Activated CD4-positive, alpha-beta T cell treated with anti-CD3 and anti-CD28 coated beads, Interleukin-2, amount 50 U/mL, for 48 hours (primary cell): ENCODE data around the gene MORC2.

Source experiments
- DNase-seq, 2 experiments: peaks; one replicate each; pipeline ENCODE4 v3.0.0-alpha.2; 2020

The MORC2 gene

DNA sequence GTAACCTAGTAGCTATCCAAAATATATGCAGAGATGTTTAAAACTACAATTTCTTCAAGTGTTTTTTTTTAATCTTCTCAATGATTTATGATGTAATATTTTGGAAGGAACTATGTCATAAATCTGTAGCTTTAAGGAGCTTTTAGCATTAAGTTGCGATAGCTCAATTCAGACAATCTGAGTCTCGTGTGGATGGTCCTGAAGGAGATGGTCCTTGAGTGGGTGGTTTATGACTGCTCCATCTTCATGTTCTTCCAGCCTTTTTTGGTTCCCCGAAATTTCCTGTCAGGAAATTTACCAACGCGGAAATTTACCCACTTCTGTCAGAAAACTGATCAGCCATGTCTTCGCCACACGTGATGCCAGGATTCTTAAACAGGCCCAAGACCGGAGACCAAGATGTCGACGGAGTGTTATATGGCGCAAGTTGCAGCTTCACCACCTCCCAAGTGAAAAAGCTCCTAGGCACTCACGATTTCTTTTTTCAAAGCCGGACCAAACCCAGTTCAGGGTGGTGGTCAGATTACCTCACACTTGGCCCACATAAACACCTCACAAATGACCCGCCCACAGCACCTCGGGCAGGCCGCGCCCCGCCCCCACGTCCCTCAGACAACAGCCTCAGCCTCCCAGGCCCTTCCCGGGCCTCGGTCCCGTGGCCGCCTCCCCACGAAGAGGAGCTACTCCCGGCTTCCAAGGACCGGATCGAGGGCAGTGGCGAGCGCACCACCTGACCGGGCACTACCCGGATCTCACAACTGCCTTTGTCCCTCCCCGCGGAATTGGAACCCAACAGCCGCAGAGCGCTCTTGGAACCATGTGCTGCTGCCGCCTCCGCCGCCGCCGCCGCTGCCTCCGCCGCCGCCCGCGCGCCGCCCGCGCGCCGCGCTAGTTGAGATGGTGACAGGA lies at the start of gene MORC2:
TSS of gene MORC2 (minus strand) at position 760 of the 909 bp plus-strand sequence. CDS start 885 bp downstream, outside the sequence.
- DNase-seq, result no peak

DNA sequence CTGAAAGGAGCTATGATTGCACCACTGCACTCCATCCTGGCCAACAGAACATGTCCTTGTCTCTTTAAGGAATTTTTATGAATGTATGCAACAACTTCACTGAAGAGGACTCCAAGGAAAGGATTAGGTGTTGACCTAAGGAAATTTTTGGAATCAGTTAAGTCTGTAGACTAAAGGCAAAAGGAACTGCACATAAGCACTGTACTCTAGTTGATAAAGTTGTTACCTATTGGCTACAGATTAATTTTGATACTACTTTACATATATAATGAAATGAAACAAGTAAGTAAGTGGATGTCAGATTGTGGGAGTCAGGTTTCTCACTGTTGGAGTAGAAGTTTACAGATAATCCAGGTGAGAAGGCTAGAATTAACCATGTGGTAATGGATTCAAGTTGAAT lies 37.0 kb upstream of the MORC2 start:
- DNase-seq, result no peak

- DNase-seq, result no peak
Measured at GRCh38 chr22:31001124-31001770, 32.7 kb upstream of the MORC2 start.

DNA sequence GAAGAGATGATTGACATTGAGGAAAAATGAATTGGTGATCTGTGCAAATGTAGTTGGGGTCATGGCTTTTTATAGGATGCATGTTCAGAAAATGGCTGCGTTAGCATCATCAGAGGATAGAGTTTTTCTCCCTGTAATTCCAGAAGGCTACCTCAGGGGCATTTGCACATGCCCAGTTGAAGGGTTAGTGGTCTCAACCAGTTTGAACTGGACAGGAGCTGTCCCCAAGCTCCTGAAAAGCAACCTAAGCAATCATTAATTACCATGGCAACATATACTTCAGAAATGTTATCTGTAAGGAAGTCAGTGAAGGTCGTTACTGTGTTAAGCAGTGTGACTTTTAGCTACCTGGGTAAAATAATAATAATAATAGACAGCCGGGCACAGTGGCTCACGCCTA lies 29.8 kb upstream of the MORC2 start:
- no peak for DNase-seq

DNA sequence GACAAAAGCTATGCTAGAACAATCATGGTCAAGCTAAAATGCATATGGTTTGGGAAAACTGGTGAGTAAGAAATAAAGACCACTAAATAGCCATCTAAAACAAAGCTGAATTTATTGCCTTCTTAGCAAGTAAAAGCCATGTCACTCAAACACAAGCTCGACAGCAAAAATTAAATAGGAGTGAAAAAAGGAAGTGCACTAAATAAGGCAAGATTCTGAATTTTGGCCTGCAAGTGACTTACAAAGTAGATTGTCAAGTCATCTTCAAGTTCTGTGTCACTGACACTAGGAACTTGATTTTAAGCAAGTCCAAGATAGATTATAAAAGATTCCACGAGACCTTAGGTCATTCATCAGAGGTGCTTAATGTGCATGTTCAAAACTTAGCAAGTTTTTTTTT lies 27.9 kb upstream of the MORC2 start:
- DNase-seq, result no peak

- no peak for DNase-seq
Measured at GRCh38 chr22:30994960-30995359, 26.4 kb upstream of the MORC2 start.

DNA sequence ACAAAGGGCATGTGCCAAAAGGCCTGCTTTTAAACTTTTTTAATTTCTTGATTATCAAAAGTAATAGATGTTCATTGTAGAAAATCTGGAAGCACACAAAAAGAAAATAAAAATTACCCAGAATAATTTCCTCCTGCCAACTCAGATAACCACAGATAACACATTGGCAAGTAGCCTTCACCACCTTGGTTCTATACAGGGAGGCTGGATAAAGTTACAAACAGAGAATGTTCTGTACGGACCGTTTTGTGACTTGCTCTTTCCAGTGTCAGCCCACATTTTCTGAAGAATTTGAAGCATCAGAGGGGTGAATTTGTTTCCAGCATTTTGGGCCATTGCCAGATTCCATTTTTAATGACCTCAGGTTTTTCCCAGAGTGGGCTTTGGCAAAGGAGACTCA lies 24.0 kb upstream of the MORC2 start:
- DNase-seq, result no peak

GRCh38 chr22:30990690-30991089 lies 22.1 kb upstream of the MORC2 start:
- no peak for DNase-seq

DNA sequence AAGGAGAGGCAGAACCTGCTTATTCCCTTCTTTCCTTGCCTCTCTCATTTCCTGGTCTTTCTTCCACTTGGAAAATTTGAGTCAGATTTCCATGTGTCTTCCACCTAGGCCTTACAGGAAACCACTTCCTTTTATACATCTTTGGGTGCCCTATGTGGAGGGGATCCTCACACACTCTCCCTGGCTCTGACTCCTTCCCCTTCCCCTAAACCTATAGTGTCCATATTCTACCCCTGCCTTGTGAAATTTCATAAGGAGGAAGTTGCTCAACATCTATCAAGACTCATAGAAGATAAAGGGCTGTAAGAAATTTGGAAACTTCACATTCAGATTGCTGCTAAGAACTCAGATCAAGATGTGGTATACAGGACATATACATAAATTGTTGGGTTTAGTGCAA lies 20.9 kb upstream of the MORC2 start:
- DNase-seq, result no peak

GRCh38 chr22:30985561-30986208 lies 17.1 kb upstream of the MORC2 start:
- no peak for DNase-seq

DNA sequence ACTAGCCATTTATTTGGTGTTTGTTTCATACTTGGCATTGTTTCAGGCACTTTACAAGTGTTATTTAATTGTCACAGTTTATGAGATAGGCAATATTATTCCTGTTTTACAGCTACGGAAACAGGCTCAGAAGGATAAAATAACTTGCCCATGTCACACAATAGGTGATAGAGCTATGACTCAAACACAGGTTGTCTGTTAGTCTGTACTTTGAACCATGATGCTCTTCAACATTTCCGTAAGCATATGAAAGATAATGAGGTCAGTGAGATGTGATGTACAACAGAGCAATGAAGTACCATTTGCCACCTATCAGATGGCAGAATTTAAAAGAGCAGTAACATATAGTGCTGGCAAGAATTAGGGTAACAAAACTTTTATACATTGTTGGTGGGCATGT lies 15.7 kb upstream of the MORC2 start:
- DNase-seq, result no peak

- no peak for DNase-seq
Measured at GRCh38 chr22:30982512-30982911, 13.9 kb upstream of the MORC2 start.

DNA sequence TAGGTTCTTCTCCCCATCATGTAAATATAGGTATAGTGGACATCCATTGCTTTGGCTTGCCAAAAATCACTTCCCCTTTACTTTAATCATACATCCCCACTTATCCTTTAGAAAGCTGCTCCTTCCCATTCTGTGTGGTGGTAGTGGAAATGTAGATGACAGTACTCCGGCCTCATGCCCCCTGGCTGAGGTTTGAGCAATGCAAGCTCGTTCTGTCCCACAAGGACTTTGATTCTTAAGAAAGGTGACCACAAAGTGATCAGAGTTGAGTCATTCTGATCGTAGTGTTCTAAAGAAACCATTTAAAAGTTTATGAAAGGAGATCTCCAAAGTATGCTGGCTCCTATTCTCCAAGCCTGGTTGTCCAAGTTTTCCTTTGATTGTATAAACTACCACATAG lies 11.4 kb upstream of the MORC2 start:
- no peak for DNase-seq

GRCh38 chr22:30978304-30978962 lies 9.9 kb upstream of the MORC2 start:
- no peak for DNase-seq

DNA sequence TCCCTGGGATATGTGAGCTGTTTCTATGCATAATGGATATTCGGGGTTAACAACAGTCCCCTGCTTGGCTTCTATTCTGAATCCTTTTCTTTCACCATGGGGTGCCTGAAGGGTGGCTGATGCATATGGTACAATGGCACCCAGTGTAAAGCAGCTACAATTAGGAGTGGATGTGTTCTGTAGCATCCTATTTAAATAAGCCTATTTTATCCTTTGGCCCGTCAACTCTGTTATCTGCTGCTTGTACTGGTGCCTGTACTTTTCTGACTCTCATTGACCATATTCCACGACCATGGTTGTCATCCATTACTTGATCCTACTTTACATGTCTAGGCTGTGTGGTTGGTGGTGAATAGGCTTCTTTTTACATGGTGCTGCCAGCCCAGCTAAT lies 1.8 kb upstream of the MORC2 start:
- no peak for DNase-seq

DNA sequence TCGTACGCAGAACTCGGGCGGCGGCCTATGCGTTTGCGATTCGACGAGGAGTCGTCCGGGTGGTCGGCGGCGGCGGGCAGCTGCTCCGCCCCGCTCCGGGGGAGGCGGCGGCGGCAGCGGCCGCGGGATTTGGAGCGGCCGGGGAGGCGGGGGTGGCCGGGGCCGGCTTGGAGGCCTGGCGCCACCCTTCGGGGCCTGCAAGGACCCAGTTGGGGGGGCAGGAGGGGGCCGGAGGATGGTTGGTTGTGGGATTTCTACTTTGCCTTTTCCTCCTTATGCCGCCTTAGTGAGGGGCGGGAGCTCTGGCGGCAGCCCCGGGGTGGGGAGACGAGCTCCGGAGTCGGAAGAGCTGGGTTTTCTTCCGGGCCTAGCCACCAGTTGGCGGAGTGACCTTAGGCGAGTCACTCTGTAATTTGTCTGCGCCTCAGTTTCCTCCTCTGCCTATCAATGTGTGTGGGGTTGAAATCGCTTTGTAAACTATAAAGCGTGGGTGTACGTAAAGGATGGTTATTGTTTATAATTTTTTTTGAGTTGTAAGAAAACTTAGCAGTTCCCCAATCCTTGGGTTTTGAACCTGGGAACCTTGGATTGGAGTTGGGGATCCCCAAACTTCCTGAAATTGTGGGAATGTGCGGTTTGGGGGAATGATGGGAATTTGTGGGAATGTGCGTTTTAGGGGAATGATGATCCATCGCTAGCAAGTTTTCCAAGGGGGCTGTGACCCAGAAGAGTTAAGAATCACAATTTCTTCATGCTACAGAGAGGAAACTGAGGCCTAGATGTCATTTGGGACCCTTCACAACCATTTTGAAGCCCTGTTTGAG lies 1.2 kb upstream of the MORC2 start:
- DNase-seq, result peak in 1 of 2 experiments; percentile 53

GRCh38 chr22:30968924-30969531 lies 454 bp upstream of the MORC2 start, which contains the start of gene TUG1:
TUG1 (plus strand) TSS chr22:30969265.
- DNase-seq, result peak; percentile 97 to 98

DNA sequence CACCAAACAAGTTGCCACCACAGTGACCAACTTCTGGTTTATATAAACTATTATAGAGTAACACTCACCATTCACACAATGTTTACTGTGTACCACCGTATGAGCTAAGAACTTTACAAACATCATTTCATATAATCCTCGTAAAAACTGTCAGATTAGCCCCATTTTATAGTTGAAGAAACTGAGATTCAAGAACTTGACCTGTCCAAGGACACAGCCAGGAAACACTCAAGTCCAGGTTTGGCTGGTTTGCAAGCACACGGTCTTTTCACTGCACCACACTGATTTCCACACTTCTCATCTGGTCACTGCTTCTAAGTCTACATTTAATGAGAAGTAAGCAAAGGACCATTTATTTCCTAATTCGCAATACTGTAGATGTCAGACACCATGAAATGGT lies 3.7 kb downstream of the MORC2 start:
- DNase-seq, result no peak

GRCh38 chr22:30955153-30955552 lies 13.4 kb downstream of the MORC2 start:
- no peak for DNase-seq

- DNase-seq, result no peak
Measured at GRCh38 chr22:30953206-30953605, 15.4 kb downstream of the MORC2 start.

DNA sequence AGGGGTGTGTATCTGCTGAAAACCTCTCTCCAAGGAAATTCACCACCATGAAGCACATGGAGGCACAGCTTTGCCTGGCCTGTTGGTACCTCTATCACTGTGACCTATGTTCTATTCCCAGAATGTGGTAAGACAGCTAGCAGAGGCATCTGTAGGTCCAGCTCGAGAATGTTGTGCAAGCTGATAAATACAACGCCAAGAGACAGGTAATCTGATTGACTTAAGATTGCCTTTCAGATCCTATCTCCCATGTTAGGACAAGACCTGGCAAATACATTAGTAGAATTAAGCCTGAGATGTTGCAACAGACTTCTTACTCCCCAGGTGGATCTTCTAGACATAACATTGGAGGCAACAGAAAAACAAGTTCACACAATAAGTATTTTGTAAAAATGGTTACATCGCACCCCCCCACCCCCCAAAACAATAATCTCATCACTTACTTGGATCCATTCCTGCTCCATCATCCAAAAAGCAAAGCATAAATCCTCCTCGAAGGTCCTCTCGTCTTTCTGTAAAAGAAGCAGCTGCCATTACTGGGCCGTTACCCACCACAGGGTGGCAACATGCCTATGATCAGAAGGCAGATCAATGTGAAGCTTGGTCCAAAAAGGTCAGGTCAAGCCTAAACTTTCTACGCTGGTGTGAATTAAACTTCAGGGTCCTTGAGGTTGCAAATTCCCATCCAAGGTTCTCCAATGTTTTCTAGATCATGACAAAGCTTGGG lies 18.5 kb downstream of the MORC2 start:
- no peak for DNase-seq
